Measurements from ENCODE around the gene ATRN. TPM values are rescaled to one million over a fixed set of nuclear protein-coding genes. Genes with fewer than 3 reads are reported as not detected.

The ATRN gene
- total and polyA plus RNA-seq, 4 donors: 8.4 to 104 (median 46.0) TPM

DNA sequence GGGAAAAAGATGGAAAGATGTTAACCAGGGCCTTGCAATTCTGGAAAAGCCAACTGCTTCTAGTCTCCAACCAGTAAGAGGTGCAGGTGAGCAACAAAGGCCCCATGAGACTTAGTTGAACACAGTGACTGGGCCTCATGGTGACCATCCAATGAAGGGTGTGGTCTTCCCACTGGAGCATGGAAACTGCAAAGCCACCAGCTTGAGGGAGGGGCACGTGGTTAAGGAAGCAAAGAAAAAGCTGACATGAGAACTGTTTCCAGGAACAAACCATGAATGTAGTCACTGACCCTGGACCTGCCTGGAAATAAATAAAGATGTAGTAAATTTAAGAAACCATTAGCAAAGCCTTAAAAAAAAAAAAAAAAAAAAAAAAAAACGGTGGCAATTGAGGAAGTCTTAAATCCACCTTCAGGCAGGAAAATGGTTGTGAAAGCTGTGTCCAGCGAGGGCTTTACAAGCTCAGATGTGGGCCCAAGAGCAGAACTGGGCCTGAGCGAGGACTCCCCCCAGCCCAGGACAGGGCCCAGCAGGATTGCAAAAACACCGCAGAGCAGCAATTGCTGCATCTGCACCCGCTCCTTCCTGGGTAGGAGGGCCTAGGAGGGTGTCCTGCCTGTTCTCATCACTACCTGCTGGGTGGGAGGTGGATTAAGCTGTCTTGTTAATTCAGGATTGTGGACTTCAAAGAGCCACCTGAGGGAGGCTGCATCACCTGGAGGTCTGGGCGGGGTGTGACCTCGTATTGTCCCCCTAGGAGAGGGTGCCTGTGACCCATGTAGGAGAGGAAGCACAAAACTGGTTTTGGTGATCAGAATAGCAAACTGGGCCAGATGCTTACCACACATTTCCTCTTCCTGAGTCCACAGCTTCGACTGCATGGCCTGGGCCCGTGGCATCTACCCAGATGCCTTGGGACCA, 182.1 kb downstream of the ATRN start (continued):
- no peak for TF ChIP-seq REST (IDR thresholded peaks at IDR 0.05)

- TF ChIP-seq, protein P1, sequence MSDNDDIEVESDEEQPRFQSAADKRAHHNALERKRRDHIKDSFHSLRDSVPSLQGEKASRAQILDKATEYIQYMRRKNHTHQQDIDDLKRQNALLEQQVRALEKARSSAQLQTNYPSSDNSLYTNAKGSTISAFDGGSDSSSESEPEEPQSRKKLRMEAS (IDR thresholded peaks at IDR 0.05): no peak
- TF ChIP-seq TAF1 (conservative IDR thresholded peaks at IDR 0.05) (no peak), EGR1 (IDR thresholded peaks at IDR 0.05; ENCODE audit: low read depth in 2 of 2) (no peak), NR2F2 (IDR thresholded peaks at IDR 0.05) (no peak), RXRA (IDR thresholded peaks at IDR 0.05) (no peak), FOXA1 (IDR thresholded peaks at IDR 0.05) (no peak), REST (IDR thresholded peaks at IDR 0.05) (no peak)
- WGBS: 66% methylated on average over 2 of the region's 2 CpGs
- Histone ChIP-seq H3K9me3 (ENCODE audit: control insufficient read depth in 4 of 4, low read length in 3 of 4) (peaks cover 0 to 2% (median 0%) of the 10 kb centered on the region in 4 donors), H3K4me3 (ENCODE audit: low read depth in 1 of 3, low read length in 3 of 3) (no peak overlapping the region), H3K4me1 (ENCODE audit: control insufficient read depth in 4 of 4, insufficient read depth in 4 of 4, low read length in 3 of 4) (no peaks in the 10 kb centered on the region), H3K27ac (ENCODE audit: low read depth in 1 of 2, low read length in 2 of 2) (no peak overlapping the region), H3K9ac (ENCODE audit: low read depth in 1 of 2, low read length in 2 of 2) (no peak overlapping the region), H3K27me3 (ENCODE audit: control insufficient read depth in 4 of 4, insufficient read depth in 4 of 4, low read length in 3 of 4) (no peaks in the 10 kb centered on the region), H3K36me3 (ENCODE audit: control insufficient read depth in 4 of 4, insufficient read depth in 3 of 4, low read depth in 1 of 4, low read length in 3 of 4) (peaks cover 4 to 11% (median 8%) of the 10 kb centered on the region in 4 donors)
- DNase-seq (ENCODE audit: low spot score): no peak
Measured at GRCh38 chr20:3653921-3654320, 183.1 kb downstream of the ATRN start.

DNA sequence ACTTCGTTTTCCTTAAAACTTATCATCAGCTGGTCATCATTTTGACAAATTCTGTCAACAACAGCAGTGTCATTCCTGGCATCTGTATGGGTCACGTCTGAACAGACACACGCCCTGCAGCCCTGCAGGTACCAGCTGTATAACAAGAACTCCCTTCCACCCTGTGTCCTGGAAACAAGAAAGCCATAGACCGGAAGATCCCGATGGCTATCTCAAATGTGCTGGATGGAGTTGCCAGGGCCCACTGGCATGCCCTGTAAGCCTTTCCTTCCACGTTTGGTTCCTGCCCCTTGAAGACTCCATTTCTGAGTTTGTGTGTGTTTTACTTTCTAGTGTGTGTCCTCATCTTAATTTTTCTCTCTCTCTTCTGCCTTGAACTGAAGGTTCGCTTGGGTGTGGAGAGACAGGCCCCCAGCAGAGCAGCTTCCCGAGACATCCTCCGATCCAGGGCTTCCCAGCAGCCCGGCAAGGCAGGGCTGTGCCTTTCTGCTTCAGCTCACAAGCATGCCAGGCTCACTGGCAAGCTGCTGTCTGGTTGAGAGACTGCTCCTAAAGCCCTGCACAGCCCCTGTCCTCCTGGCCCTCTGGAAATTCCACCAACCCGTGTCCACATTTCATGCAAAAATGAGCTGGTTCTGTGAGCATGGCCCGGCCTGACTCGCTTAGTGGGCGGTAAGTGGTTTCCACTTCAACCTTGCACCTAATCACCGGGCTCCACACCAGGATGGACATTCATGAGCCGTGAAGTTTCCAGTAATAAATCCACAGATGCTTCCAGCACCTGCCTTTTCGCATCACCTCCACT, 183.7 kb downstream of the ATRN start:
- H3K27ac ChIP-seq (ENCODE audit: low read depth in 1 of 2, low read length in 2 of 2): no peak overlapping the region
- no peaks in the 10 kb centered on the region for H3K4me1 ChIP-seq (ENCODE audit: control insufficient read depth in 4 of 4, insufficient read depth in 4 of 4, low read length in 3 of 4)
- no peak for DNase-seq (ENCODE audit: low spot score)
- peaks cover 3 to 9% (median 5%) of the 10 kb centered on the region in 4 donors for H3K36me3 ChIP-seq (ENCODE audit: control insufficient read depth in 4 of 4, insufficient read depth in 3 of 4, low read depth in 1 of 4, low read length in 3 of 4)
- WGBS: 87% methylated on average over 17 of the region's 17 CpGs
- H3K27me3 ChIP-seq (ENCODE audit: control insufficient read depth in 4 of 4, insufficient read depth in 4 of 4, low read length in 3 of 4): peaks cover 0 to 1% (median under 1%) of the 10 kb centered on the region in 4 donors
- no peak overlapping the region for H3K4me3 ChIP-seq (ENCODE audit: low read depth in 1 of 3, low read length in 3 of 3)
- peaks cover 0 to 2% (median 0%) of the 10 kb centered on the region in 4 donors for H3K9me3 ChIP-seq (ENCODE audit: control insufficient read depth in 4 of 4, low read length in 3 of 4)
- H3K9ac ChIP-seq (ENCODE audit: low read depth in 1 of 2, low read length in 2 of 2): no peak overlapping the region
- no peak for TF ChIP-seq FOXA1 (IDR thresholded peaks at IDR 0.05)
- TF ChIP-seq HNF4A (conservative IDR thresholded peaks at IDR 0.05): no peak
- no peak for TF ChIP-seq RXRA (IDR thresholded peaks at IDR 0.05)
- TF ChIP-seq NR2F2 (IDR thresholded peaks at IDR 0.05): no peak
- no peak for TF ChIP-seq RAD21 (IDR thresholded peaks at IDR 0.05)
- TF ChIP-seq REST (IDR thresholded peaks at IDR 0.05): no peak
- no peak for TF ChIP-seq ATF3 (IDR thresholded peaks at IDR 0.05)
- TF ChIP-seq, protein P1 (IDR thresholded peaks at IDR 0.05): no peak
- TF ChIP-seq GABPA (IDR thresholded peaks at IDR 0.05 in 1 of 2, conservative IDR thresholded peaks at IDR 0.05 in 1 of 2): no peak
- no peak for TF ChIP-seq EGR1 (IDR thresholded peaks at IDR 0.05; ENCODE audit: low read depth in 2 of 2)

Data from liver (tissue), 9 donors.